Measurements from ENCODE around the gene MPV17L2.

Gene MPV17L2

GRCh38 chr19:18239303-18239702 lies 46.3 kb downstream of the MPV17L2 start:
- DNase-seq (ENCODE audit: low read depth) = no peak

DNA sequence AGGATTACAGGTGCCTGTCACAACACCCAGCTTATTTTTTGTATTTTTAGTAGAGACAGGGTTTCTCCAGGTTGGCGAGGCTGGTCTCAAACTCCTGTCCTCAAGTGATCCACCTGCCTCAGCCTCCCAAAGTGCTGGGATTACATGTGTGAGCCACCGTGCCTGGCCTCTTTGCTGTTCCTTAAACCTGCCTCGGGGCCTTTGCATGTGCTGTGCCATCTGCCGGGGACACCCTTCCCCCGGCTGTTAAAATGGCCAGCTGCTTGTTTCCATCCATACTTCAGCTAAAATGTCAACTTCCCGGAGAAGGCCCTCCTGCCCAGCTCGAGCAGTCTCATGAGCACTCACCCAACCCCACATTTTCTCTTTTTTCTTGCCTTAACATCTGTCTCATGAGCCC lies 52.3 kb downstream of the MPV17L2 start:
- no peak for DNase-seq (ENCODE audit: low read depth)
